Skeletal muscle cell (primary cell): ENCODE data around the gene NDUFA13.
"Not testable (repeated sequence)": the region's sequence is repeated elsewhere in the genome, so short reads cannot be mapped to it uniquely, and the experiment has no call there.

Experiments
- DNase-seq: peaks from one replicate; pipeline ENCODE4 v3.0.0-alpha.2; 2010; ENCODE audit warnings: low read depth
- H3K4me3 ChIP-seq: 2 replicates; pipeline ENCODE4 v1.5.1; 2011; ENCODE audit warnings: low read depth, mild to moderate bottlenecking, control low read depth, low read length, moderate library complexity

The NDUFA13 gene

GRCh38 chr19:19515642-19516519, at the start of gene NDUFA13:
TSS of gene NDUFA13 (plus strand) at chr19:19516225. CDS start at chr19:19516239, 14 bp downstream.
- peak within 1 kb of the TSS; percentile 94 for H3K4me3 ChIP-seq
- peak; percentile 65 for DNase-seq

DNA sequence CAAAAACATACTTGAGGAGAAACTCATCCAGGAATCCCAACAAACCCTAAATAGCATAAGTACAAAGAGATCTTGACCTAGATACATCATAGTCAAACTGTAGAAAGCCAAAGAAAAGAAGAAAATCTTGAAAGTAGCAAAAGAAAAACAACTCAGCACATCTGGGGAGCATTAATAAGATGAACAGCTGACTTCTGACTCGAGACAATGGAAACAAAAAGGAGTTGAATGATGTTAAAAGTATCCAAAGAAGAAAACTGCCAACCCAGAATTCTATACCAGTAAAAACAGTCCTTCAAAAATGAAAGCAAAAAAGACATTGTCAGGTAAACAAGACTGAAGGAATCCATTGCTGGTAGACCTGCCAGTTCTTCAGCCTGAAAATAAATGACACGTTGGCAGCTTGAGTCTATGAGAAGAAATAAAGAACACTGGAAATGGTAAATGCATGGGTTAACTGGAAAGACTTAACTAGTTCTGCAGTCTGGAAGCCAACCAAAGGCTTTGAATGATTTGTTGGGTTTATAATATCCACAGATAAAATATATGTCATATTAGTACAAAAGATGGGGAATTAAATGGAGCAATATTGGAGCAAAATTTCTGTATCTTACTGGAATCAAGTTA, 47.5 kb upstream of the NDUFA13 start:
- no peak for DNase-seq
- no peak overlapping the region for H3K4me3 ChIP-seq

DNA sequence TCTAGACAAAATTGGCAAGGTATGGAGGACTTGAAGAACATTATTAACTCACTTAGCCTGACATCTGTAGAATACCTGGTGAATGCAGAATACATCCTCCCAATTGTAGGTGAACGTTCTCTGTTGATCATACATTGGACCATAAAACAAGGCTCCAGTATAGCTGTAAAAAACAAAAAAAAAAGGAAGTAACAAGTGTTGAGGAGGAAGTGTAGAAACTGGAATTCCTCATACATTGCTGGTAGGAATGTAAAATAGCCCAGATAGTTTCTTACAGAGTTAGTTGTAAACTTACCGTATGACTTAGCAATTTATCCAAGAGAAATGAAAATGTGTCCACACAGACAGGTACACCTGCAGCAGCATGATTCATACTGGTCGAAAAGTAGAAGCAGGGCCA, 45.4 kb upstream of the NDUFA13 start:
- no peak overlapping the region for H3K4me3 ChIP-seq
- DNase-seq, result no peak

DNA sequence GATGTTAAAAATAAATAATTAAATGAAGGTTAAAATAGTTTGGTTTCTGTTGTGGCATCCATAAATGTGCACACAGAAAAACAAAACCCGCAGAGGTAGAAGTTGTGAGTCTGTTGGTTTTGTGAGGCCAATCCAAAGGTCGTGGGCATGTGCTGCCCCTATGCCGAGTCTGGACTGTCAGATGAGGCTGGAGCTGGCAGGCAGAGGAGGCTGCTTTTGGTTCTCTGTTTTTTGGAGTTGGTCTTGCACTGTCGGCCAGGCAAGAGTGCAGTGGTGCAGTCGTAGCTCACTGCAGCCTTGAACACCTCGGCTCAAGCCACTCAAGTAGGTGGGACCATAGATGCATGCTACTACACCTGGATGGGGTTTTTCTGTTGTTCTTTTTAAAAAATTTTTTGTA, 44.3 kb upstream of the NDUFA13 start:
- no peak overlapping the region for H3K4me3 ChIP-seq
- no peak for DNase-seq

- not testable (repeated sequence) for DNase-seq, H3K4me3 ChIP-seq
Observed at GRCh38 chr19:19472106-19472505, 43.9 kb upstream of the NDUFA13 start.

- DNase-seq, result peak; percentile 51
Observed at GRCh38 chr19:19475015-19475765, 40.8 kb upstream of the NDUFA13 start.

GRCh38 chr19:19475849-19476828, 39.9 kb upstream of the NDUFA13 start:
- no peak overlapping the region for H3K4me3 ChIP-seq
- DNase-seq, result no peak

More at GRCh38 chr19:19475015-19475765, 40.8 kb upstream of the NDUFA13 start:
- H3K4me3 ChIP-seq, result no peak overlapping the region

DNA sequence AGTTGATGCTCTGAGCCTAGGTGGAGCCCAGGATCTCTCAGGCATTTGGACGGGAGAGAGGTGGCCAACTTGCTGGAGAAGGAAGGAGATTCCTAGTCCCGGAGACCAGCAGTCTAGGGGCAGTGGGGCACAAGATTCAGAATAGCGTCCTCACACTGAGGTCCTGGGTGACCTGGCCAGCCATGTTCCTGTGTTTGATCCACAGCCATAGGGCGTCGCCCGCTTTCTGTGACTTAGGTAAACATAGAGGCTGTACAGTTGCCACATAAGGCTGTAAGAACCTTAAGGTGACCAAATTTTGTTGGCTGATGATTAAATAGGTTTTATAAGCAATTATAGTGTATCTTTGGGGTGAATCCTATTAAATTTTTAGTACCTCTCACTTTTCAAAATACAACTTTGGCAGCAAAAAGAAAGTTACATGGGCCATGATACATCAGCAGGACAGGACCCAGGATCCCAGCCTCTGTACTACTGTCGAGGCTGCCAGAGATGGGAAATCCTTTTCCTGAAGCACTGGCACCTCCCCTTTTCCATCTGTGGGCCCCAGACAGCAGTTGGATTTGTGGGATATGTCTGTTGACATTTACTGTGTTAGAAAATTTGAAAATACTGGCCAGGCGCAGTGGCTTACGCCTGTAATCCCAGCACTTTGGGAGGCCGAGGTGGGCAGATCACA, 38.2 kb upstream of the NDUFA13 start:
- no peak for DNase-seq
- H3K4me3 ChIP-seq, result no peak overlapping the region

DNA sequence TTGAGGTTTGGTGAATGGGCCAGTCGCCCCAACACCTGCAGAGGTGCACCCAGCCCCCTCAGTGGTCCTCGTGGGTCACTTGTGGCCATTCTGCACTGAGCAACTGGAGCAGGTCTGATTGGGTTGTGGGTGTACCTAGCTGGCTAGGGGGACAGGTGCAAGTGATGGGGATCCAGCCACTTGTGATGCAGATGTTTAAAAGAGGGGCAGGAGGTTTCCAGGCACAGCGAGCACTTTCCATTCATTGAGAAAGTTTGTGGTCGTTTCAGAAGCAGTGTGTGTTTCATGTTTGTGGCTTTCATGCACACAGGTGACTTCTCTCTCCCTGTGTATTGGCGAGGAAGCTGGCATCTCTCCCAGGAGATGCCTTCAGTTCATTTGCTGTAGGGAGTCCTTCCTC, 35.3 kb upstream of the NDUFA13 start:
- H3K4me3 ChIP-seq, result no peak overlapping the region
- no peak for DNase-seq

- no peak overlapping the region for H3K4me3 ChIP-seq
- DNase-seq, result peak; percentile 29
Observed at GRCh38 chr19:19482809-19483596, 33.0 kb upstream of the NDUFA13 start.

DNA sequence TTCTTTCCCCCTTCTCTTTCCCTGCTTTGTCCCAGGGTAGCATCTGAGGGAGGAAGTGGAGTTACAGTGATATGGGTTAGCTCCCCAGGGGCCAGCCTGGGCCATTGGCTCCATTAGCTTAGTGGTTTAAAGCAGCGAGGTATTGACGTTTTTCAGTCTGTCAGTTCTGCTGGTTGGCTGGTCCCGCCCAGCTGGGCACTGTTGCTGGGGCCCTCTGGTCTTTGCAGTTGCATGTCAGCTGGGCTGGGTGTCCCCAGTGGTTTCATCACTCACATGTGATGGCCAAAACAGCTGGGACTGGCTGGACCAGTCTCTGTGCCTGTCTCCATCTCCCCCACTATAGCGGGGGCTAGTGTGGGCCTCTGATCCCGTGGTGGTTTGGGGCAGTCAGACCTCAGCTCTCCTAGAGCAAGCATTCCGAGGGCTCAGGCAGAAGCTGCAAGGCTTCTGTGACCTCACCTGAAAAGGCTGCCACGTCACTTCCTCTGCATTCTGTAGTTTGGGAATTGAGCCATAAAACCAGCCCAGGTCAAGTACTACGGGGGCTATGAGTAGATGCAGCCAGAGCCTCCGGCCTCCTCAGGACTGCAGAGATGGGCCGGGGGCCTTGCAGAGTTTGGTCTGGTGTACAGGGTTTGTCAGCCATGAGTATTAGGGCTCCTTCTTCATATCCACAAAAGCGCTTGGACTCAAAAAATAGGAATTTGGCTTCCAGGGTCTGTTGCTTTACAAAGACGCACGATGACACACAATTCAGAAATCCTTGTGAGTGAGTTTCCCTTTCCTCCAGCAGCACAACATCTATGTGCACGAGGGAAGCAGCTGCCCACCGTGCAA, 30.6 kb upstream of the NDUFA13 start:
- peak; percentile 34 for DNase-seq
- H3K4me3 ChIP-seq, result no peak overlapping the region

GRCh38 chr19:19485998-19486290, 30.1 kb upstream of the NDUFA13 start:
- H3K4me3 ChIP-seq, result no peak overlapping the region
- no peak for DNase-seq

DNA sequence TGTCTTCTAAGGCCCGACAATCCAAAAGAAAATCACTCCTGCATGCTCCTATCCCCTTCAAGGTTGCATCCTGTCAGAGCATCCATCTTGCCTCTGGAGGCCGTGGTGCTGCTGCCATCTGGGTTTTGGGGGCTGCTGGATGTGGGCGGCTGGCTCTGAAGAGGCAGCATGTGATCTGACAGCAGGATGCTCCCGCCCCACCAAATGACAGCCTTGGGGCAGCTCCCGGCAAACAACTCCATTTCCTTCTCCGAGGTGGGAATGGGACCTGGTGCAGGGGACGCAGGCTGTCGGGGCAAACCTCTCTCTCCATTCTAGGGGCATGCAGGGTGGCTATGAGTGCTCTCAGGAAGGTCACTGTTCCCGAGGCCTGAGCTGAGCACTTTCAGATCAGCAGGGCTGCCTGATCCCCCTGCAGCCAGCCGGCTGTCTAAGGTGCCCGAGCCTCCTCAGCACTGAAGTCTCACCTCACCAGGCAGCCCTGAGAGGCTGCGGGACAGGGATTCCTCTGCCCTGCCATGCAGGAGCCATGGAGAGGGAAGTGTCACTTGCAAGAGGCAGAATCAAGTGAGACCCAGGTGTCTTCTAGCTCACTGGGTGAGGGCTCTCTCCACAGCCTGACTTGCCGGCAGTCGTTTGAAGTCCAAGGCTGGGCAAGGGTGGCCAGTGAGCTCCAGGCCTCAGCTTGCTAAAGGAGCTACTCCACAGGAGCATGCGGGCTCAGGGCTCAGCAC, 29.5 kb upstream of the NDUFA13 start:
- DNase-seq, result no peak
- H3K4me3 ChIP-seq, result no peak overlapping the region

DNA sequence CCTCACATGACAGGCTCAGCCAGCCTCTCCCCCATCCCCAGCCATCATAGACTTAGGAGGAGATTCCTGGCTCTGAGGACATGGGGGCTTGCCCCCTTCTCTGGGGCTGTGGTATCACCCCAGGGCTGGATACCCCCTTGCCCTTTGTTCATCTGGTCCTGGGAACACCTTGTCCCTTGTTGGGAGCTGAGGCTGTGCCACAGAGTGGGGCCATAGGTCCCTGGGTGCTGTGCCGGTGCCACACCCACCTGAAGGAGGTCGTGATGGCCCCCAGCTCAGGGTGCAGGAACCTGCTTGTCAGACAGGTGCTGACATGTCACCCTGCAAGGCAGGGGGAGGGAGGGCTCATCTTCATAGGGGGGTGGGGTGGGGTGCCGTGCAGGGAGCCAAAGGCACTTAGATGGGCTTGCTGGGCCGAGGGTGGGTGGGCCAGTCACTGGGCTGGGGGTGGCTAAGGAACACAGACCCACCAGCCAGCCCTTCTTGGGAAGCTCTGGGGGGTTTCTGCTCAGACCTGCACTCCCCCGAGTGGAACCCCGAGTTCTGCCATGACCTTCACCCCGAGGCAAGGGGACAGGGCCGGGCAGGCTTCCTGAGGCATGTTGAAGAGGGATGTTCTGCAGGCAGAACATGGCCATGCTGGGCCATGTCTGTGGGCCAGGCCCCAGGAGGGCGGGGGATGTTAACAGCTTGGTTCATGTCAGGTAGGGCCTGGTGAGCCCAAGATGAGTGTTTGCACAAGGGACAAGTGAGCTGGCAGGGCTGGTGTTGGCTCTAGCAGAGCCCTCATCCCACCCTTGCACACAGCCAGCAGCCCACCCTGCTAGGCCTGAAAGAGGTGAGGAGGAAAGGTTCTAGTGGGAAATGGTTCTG, 28.7 kb upstream of the NDUFA13 start:
- no peak for DNase-seq
- H3K4me3 ChIP-seq, result no peak overlapping the region

- no peak for DNase-seq
- no peak overlapping the region for H3K4me3 ChIP-seq
Observed at GRCh38 chr19:19487950-19488874, 27.8 kb upstream of the NDUFA13 start.
